Natural killer cell (primary cell): ENCODE results near the gene FAM240B. TPM values are rescaled to one million over a fixed set of nuclear protein-coding genes. Genes with fewer than 3 reads are reported as not detected.

ENCODE experiments used
- ATAC-seq, 3 donors: fragments of 150-1000 bp in 2 of 3; fragments of 200-7000 bp in 1 of 3; cut with Tn5 transposase; 1 replicate in 1 of 3; 2 replicates in 2 of 3; pipeline ENCODE4 v1.10.0; 2021; ENCODE audit warnings: mild to moderate bottlenecking in 2 of 3, moderate library complexity in 2 of 3
- DNase-seq, 2 donors: peaks; one replicate each; pipeline versions ENCODE4 v3.0.0 to v3.0.0-alpha.2; 2013 to 2021; ENCODE audit warnings: mixed read lengths in 1 of 2
- H3K27ac ChIP-seq: one replicate; pipeline ENCODE4 v1.5.1; 2013; ENCODE audit warnings: mild to moderate bottlenecking, low read length
- H3K27me3 ChIP-seq: one replicate; pipeline ENCODE4 v1.6.1; 2013; ENCODE audit warnings: low read length; ENCODE audit not compliant: control insufficient read depth, insufficient read depth
- H3K36me3 ChIP-seq: one replicate; pipeline ENCODE4 v1.6.1; 2013; ENCODE audit warnings: low read length; ENCODE audit not compliant: control insufficient read depth, insufficient read depth
- H3K4me1 ChIP-seq: one replicate; pipeline ENCODE4 v1.6.1; 2013; ENCODE audit warnings: low read length; ENCODE audit not compliant: control insufficient read depth, insufficient read depth
- H3K4me3 ChIP-seq: one replicate; pipeline ENCODE4 v1.5.1; 2013; ENCODE audit warnings: low read length
- H3K9me3 ChIP-seq: one replicate; pipeline ENCODE4 v1.6.1; 2013; ENCODE audit warnings: low read length; ENCODE audit not compliant: control insufficient read depth, insufficient read depth
- H3K27ac Mint-ChIP-seq, 2 donors: one replicate each; pipeline ENCODE4 v1.8.0; 2022; ENCODE audit warnings: mild to moderate bottlenecking in 2 of 2, mixed read lengths in 2 of 2, moderate library complexity in 1 of 2
- H3K27me3 Mint-ChIP-seq, 2 donors: one replicate each; pipeline ENCODE4 v1.8.0; 2022; ENCODE audit warnings: low read depth in 2 of 2, mixed read lengths in 2 of 2
- H3K36me3 Mint-ChIP-seq: one replicate; pipeline ENCODE4 v1.8.0; 2022; ENCODE audit warnings: mixed read lengths
- H3K4me1 Mint-ChIP-seq, 2 donors: one replicate each; pipeline ENCODE4 v1.8.0; 2022; ENCODE audit warnings: mixed read lengths in 2 of 2
- H3K4me3 Mint-ChIP-seq: one replicate; pipeline ENCODE4 v1.8.0; 2022; ENCODE audit warnings: mild to moderate bottlenecking, moderate library complexity, mixed read lengths
- H3K9me3 Mint-ChIP-seq, 2 donors: one replicate each; pipeline ENCODE4 v1.8.0; 2022; ENCODE audit warnings: mixed read lengths in 2 of 2
- CTCF ChIP-seq: fragments of 200-600 bp; IDR thresholded peaks from one replicate; pipeline ENCODE4 v1.8.0; 2022; ENCODE audit warnings: antibody characterized with exemption
- WGBS: methylation state at CpG from one replicate; pipeline ENCODE4 v1.1.7; 2013; ENCODE audit warnings: missing lambda C conversion rate; ENCODE audit not compliant: insufficient coverage; 5-methylcytosine and 5-hydroxymethylcytosine counted together
- intact Hi-C: fragments of 100-400 bp; cut with micrococcal nuclease; formaldehyde crosslinking; loops from one replicate; pipeline ENCODE4 v1.14.2; 2022
- total RNA-seq, 4 donors: library from RNA; stranded (reverse); fragments of 120-200 nt in 1 of 4; gene quantifications; one replicate each; pipeline versions ENCODE4 v1.2.3 to v1.2.4, GENCODE V29; 2013 to 2022

FAM240B gene
- total RNA-seq, 3 donors from 2014 or later (not counting 1 experiment from before 2014, with no cell fraction given): not detected

- H3K4me1 Mint-ChIP-seq: no peaks in the 10 kb centered on the region
- no peak for DNase-seq
- no peaks in the 10 kb centered on the region for H3K9me3 Mint-ChIP-seq
- intact Hi-C loops: no loop called here
- H3K27me3 ChIP-seq: no peaks in the 10 kb centered on the region
- peaks cover 10 to 17% of the 10 kb centered on the region in 2 donors for H3K27me3 Mint-ChIP-seq
- H3K4me1 ChIP-seq: no peaks in the 10 kb centered on the region
- 100% methylated on average over 1 of the region's 1 CpG for WGBS
- no peaks in the 10 kb centered on the region for H3K36me3 ChIP-seq
- no peak for TF ChIP-seq CTCF
- ATAC-seq: no peak
- H3K36me3 Mint-ChIP-seq: no peaks in the 10 kb centered on the region
- H3K4me3 ChIP-seq: no peak overlapping the region
- no peak overlapping the region for H3K27ac Mint-ChIP-seq
- no peaks in the 10 kb centered on the region for H3K9me3 ChIP-seq
- H3K4me3 Mint-ChIP-seq: no peak overlapping the region
- H3K27ac ChIP-seq: no peak overlapping the region
Observed at GRCh38 chr9:38718148-38718547, 1.8 kb downstream of the FAM240B start.

- no peak for DNase-seq
- ATAC-seq: no peak
- no peaks in the 10 kb centered on the region for H3K36me3 Mint-ChIP-seq
- no peaks in the 10 kb centered on the region for H3K9me3 ChIP-seq
- no peak overlapping the region for H3K27ac ChIP-seq
- no peaks in the 10 kb centered on the region for H3K9me3 Mint-ChIP-seq
- no peaks in the 10 kb centered on the region for H3K4me1 Mint-ChIP-seq
- no peak for TF ChIP-seq CTCF
- no peaks in the 10 kb centered on the region for H3K27me3 ChIP-seq
- H3K27ac Mint-ChIP-seq: no peak overlapping the region
- H3K4me3 ChIP-seq: no peak overlapping the region
- intact Hi-C loops: no loop called here
- WGBS: 62% methylated on average over 2 of the region's 2 CpGs
- H3K27me3 Mint-ChIP-seq: peaks cover 18 to 24% of the 10 kb centered on the region in 2 donors
- no peaks in the 10 kb centered on the region for H3K4me1 ChIP-seq
- no peaks in the 10 kb centered on the region for H3K36me3 ChIP-seq
- H3K4me3 Mint-ChIP-seq: no peak overlapping the region
Observed at GRCh38 chr9:38715684-38716083, 4.2 kb downstream of the FAM240B start.

GRCh38 chr9:38713426-38713825 lies 6.5 kb downstream of the FAM240B start:
- DNase-seq (no peak), ATAC-seq (no peak)
- WGBS: 90% methylated on average over 5 of the region's 5 CpGs
- H3K9me3 Mint-ChIP-seq: no peaks in the 10 kb centered on the region
- H3K4me3 Mint-ChIP-seq: no peak overlapping the region
- Histone ChIP-seq H3K27ac (no peak overlapping the region), H3K4me3 (no peak overlapping the region), H3K36me3 (no peaks in the 10 kb centered on the region), H3K9me3 (no peaks in the 10 kb centered on the region), H3K4me1 (no peaks in the 10 kb centered on the region), H3K27me3 (no peaks in the 10 kb centered on the region)
- intact Hi-C loops: no loop called here
- no peaks in the 10 kb centered on the region for H3K4me1 Mint-ChIP-seq
- TF ChIP-seq CTCF: no peak
- H3K36me3 Mint-ChIP-seq: no peaks in the 10 kb centered on the region
- no peak overlapping the region for H3K27ac Mint-ChIP-seq
- H3K27me3 Mint-ChIP-seq: peaks cover 18 to 30% of the 10 kb centered on the region in 2 donors

- no peak for TF ChIP-seq CTCF
- Mint-ChIP-seq H3K9me3 (no peaks in the 10 kb centered on the region), H3K27ac (no peak overlapping the region), H3K4me3 (no peak overlapping the region), H3K4me1 (no peaks in the 10 kb centered on the region), H3K27me3 (peaks cover 15 to 18% of the 10 kb centered on the region in 2 donors), H3K36me3 (no peaks in the 10 kb centered on the region)
- no peak for ATAC-seq
- H3K27ac ChIP-seq: no peak overlapping the region
- H3K9me3 ChIP-seq: no peaks in the 10 kb centered on the region
- intact Hi-C loops: no loop called here
- H3K4me3 ChIP-seq: no peak overlapping the region
- H3K4me1 ChIP-seq: no peaks in the 10 kb centered on the region
- WGBS: 84% methylated on average over 3 of the region's 3 CpGs
- no peak for DNase-seq
- no peaks in the 10 kb centered on the region for H3K27me3 ChIP-seq
- H3K36me3 ChIP-seq: no peaks in the 10 kb centered on the region
Observed at GRCh38 chr9:38708759-38709158, 11.2 kb downstream of the FAM240B start.
